ENCODE measurements around the gene FAM118B. TPM values are rescaled to one million over a fixed set of nuclear protein-coding genes. Genes with fewer than 3 reads are reported as not detected.
"Not testable (repeated sequence)": the region's sequence is repeated elsewhere in the genome, so short reads cannot be mapped to it uniquely, and the experiment has no call there.

The FAM118B gene
- total and polyA plus RNA-seq, 4 donors, result 25.8 to 40.4 (median 33.7) TPM

GRCh38 chr11:126303623-126304456 is 92.3 kb downstream of the FAM118B start, which contains the start of gene DCPS:
TSS of gene DCPS (plus strand) at chr11:126304060. CDS start at chr11:126304081, 21 bp downstream.
- Histone ChIP-seq H3K27ac (ENCODE audit: low read depth, low read length) (peak within 1 kb of the TSS; percentile 89), H3K9me3 (ENCODE audit: control insufficient read depth, insufficient read depth, low read length) (no peaks in the 10 kb centered on the region), H3K27me3 (ENCODE audit: control insufficient read depth, insufficient read depth, low read length) (no peaks in the 10 kb centered on the region), H3K4me1 (ENCODE audit: control insufficient read depth, insufficient read depth, low read length) (peaks cover 22% of the 10 kb centered on the region), H3K4me3 (ENCODE audit: low read depth, low read length) (peak within 1 kb of the TSS; percentile 79), H3K36me3 (ENCODE audit: control insufficient read depth, insufficient read depth, low read length) (peaks cover 10% of the 10 kb centered on the region)
- DNase-seq (ENCODE audit: low read depth in 4 of 6, low spot score in 6 of 6), result peak; percentile 78 to 98 (median 88)
- WGBS (ENCODE audit: insufficient coverage), result 2% methylated on average over 51 of the region's 61 CpGs

- peaks cover 10% of the 10 kb centered on the region for H3K36me3 ChIP-seq (ENCODE audit: control insufficient read depth, insufficient read depth, low read length)
- H3K27ac ChIP-seq (ENCODE audit: low read depth, low read length), result peak overlapping the region; percentile 89
- peak in 2 of 6 donors; percentile 60 to 73 for DNase-seq (ENCODE audit: low read depth in 4 of 6, low spot score in 6 of 6)
- H3K4me1 ChIP-seq (ENCODE audit: control insufficient read depth, insufficient read depth, low read length), result peaks cover 22% of the 10 kb centered on the region
- no CpG with 5 or more reads among the region's 12 CpGs for WGBS (ENCODE audit: insufficient coverage)
- peak overlapping the region; percentile 79 for H3K4me3 ChIP-seq (ENCODE audit: low read depth, low read length)
- no peaks in the 10 kb centered on the region for H3K9me3 ChIP-seq (ENCODE audit: control insufficient read depth, insufficient read depth, low read length)
- H3K27me3 ChIP-seq (ENCODE audit: control insufficient read depth, insufficient read depth, low read length), result no peaks in the 10 kb centered on the region
Observed at GRCh38 chr11:126304457-126305075, 93.0 kb downstream of the FAM118B start.

GRCh38 chr11:126305699-126306098 is 94.1 kb downstream of the FAM118B start:
- no peak for DNase-seq (ENCODE audit: low read depth in 4 of 6, low spot score in 6 of 6)
- H3K27me3 ChIP-seq (ENCODE audit: control insufficient read depth, insufficient read depth, low read length), result no peaks in the 10 kb centered on the region
- H3K4me3 ChIP-seq (ENCODE audit: low read depth, low read length), result no peak overlapping the region
- H3K27ac ChIP-seq (ENCODE audit: low read depth, low read length), result no peak overlapping the region
- H3K4me1 ChIP-seq (ENCODE audit: control insufficient read depth, insufficient read depth, low read length), result peaks cover 27% of the 10 kb centered on the region
- H3K9me3 ChIP-seq (ENCODE audit: control insufficient read depth, insufficient read depth, low read length), result no peaks in the 10 kb centered on the region
- 92% methylated on average over 3 of the region's 4 CpGs for WGBS (ENCODE audit: insufficient coverage)
- H3K36me3 ChIP-seq (ENCODE audit: control insufficient read depth, insufficient read depth, low read length), result peaks cover 7% of the 10 kb centered on the region

- Histone ChIP-seq H3K4me1 (ENCODE audit: control insufficient read depth, insufficient read depth, low read length) (peaks cover 30% of the 10 kb centered on the region), H3K27me3 (ENCODE audit: control insufficient read depth, insufficient read depth, low read length) (no peaks in the 10 kb centered on the region), H3K36me3 (ENCODE audit: control insufficient read depth, insufficient read depth, low read length) (peaks cover 5% of the 10 kb centered on the region), H3K27ac (ENCODE audit: low read depth, low read length) (peak overlapping the region; percentile 35), H3K9me3 (ENCODE audit: control insufficient read depth, insufficient read depth, low read length) (no peaks in the 10 kb centered on the region), H3K4me3 (ENCODE audit: low read depth, low read length) (no peak overlapping the region)
- peak in 2 of 6 donors; percentile 66 to 79 for DNase-seq (ENCODE audit: low read depth in 4 of 6, low spot score in 6 of 6)
- 0% methylated on average over 1 of the region's 5 CpGs for WGBS (ENCODE audit: insufficient coverage)
Observed at GRCh38 chr11:126307706-126308105, 96.1 kb downstream of the FAM118B start.

GRCh38 chr11:126308271-126308671 is 96.7 kb downstream of the FAM118B start:
- no peaks in the 10 kb centered on the region for H3K27me3 ChIP-seq (ENCODE audit: control insufficient read depth, insufficient read depth, low read length)
- no peaks in the 10 kb centered on the region for H3K9me3 ChIP-seq (ENCODE audit: control insufficient read depth, insufficient read depth, low read length)
- peaks cover 26% of the 10 kb centered on the region for H3K4me1 ChIP-seq (ENCODE audit: control insufficient read depth, insufficient read depth, low read length)
- peak in 2 of 6 donors; percentile 18 to 68 for DNase-seq (ENCODE audit: low read depth in 4 of 6, low spot score in 6 of 6)
- 55% methylated on average over 3 of the region's 4 CpGs for WGBS (ENCODE audit: insufficient coverage)
- peak overlapping the region; percentile 35 for H3K27ac ChIP-seq (ENCODE audit: low read depth, low read length)
- H3K4me3 ChIP-seq (ENCODE audit: low read depth, low read length), result no peak overlapping the region
- H3K36me3 ChIP-seq (ENCODE audit: control insufficient read depth, insufficient read depth, low read length), result peaks cover 6% of the 10 kb centered on the region

- DNase-seq (ENCODE audit: low read depth in 4 of 6, low spot score in 6 of 6); H3K4me3 ChIP-seq (ENCODE audit: low read depth, low read length); H3K27ac ChIP-seq (ENCODE audit: low read depth, low read length); H3K9me3 ChIP-seq (ENCODE audit: control insufficient read depth, insufficient read depth, low read length); H3K36me3 ChIP-seq (ENCODE audit: control insufficient read depth, insufficient read depth, low read length); H3K27me3 ChIP-seq (ENCODE audit: control insufficient read depth, insufficient read depth, low read length): not testable (repeated sequence)
- H3K4me1 ChIP-seq (ENCODE audit: control insufficient read depth, insufficient read depth, low read length), result peaks cover 23% of the 10 kb centered on the region
- WGBS (ENCODE audit: insufficient coverage), result 90% methylated on average over 4 of the region's 4 CpGs
Observed at GRCh38 chr11:126308771-126309170, 97.2 kb downstream of the FAM118B start.

- no peak overlapping the region for H3K27ac ChIP-seq (ENCODE audit: low read depth, low read length)
- WGBS (ENCODE audit: insufficient coverage), result 53% methylated on average over 8 of the region's 12 CpGs
Observed at GRCh38 chr11:126310200-126310991, 98.8 kb downstream of the FAM118B start.

GRCh38 chr11:126310992-126311310 is 99.4 kb downstream of the FAM118B start:
- Histone ChIP-seq H3K27me3 (ENCODE audit: control insufficient read depth, insufficient read depth, low read length) (no peaks in the 10 kb centered on the region), H3K4me1 (ENCODE audit: control insufficient read depth, insufficient read depth, low read length) (peaks cover 20% of the 10 kb centered on the region), H3K27ac (ENCODE audit: low read depth, low read length) (no peak overlapping the region), H3K4me3 (ENCODE audit: low read depth, low read length) (no peak overlapping the region), H3K36me3 (ENCODE audit: control insufficient read depth, insufficient read depth, low read length) (peaks cover 6% of the 10 kb centered on the region), H3K9me3 (ENCODE audit: control insufficient read depth, insufficient read depth, low read length) (no peaks in the 10 kb centered on the region)
- DNase-seq (ENCODE audit: low read depth in 4 of 6, low spot score in 6 of 6), result no peak
- WGBS (ENCODE audit: insufficient coverage), result 95% methylated on average over 2 of the region's 6 CpGs

More at GRCh38 chr11:126310200-126310991, 98.8 kb downstream of the FAM118B start:
- no peak overlapping the region for H3K4me3 ChIP-seq (ENCODE audit: low read depth, low read length)
- H3K36me3 ChIP-seq (ENCODE audit: control insufficient read depth, insufficient read depth, low read length), result peaks cover 6% of the 10 kb centered on the region
- H3K9me3 ChIP-seq (ENCODE audit: control insufficient read depth, insufficient read depth, low read length), result no peaks in the 10 kb centered on the region
- H3K27me3 ChIP-seq (ENCODE audit: control insufficient read depth, insufficient read depth, low read length), result no peaks in the 10 kb centered on the region
- peak in 4 of 6 donors; percentile 40 to 91 (median 78) for DNase-seq (ENCODE audit: low read depth in 4 of 6, low spot score in 6 of 6)
- H3K4me1 ChIP-seq (ENCODE audit: control insufficient read depth, insufficient read depth, low read length), result peaks cover 20% of the 10 kb centered on the region

Measured in spinal cord (tissue), 10 donors.